ENCODE data around the gene TFR2. TPM values are rescaled to one million over a fixed set of nuclear protein-coding genes. Genes with fewer than 3 reads are reported as not detected.

Gene TFR2
- total and polyA plus RNA-seq, 2 donors (not counting 3 experiments of a cell fraction or from before 2014, with no cell fraction given), result 0.37 to 0.60 TPM

DNA sequence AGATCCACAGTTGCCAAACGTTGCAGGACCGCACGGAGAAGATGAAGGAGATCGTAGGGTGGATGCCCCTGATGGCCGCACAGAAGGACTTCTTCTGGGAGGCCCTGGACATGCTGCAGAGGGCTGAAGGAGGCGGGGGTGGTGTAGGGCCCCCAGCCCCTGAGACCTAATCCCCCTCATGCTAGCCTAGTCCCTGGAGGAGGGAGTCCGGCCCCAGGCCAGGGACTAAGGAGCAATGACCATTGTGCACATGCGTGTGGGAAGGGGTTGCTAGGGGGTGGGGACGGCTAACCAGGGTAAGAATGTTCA lies 40.7 kb downstream of the TFR2 start:
- Histone ChIP-seq H3K4me2 (ENCODE audit: insufficient read depth, low read length) (no peak overlapping the region), H2AFZ (ENCODE audit: low read depth, low read length) (no peak overlapping the region), H3K9me3 (replicated peaks; ENCODE audit: control insufficient read depth, insufficient read depth, low read length) (no peaks in the 10 kb centered on the region), H3K79me2 (ENCODE audit: control insufficient read depth, insufficient read depth, low read length) (no peaks in the 10 kb centered on the region), H3K27ac (ENCODE audit: insufficient read depth, low read depth, low read length) (no peak overlapping the region), H3K4me3 (replicated peaks in 1 of 3; ENCODE audit: insufficient read depth in 1 of 3, low read depth in 1 of 3, low read length in 3 of 3) (no peak overlapping the region), H3K36me3 (ENCODE audit: control insufficient read depth in 2 of 2, extremely low read depth in 1 of 2, insufficient read depth in 2 of 2, low read length in 2 of 2) (no peaks in the 10 kb centered on the region), H3K9ac (replicated peaks; ENCODE audit: extremely low read depth, insufficient read depth, low read length) (no peak overlapping the region), H3K27me3 (ENCODE audit: control insufficient read depth in 2 of 2, insufficient read depth in 2 of 2, low read length in 2 of 2) (peaks cover 0 to 2% of the 10 kb centered on the region in 2 experiments), H3K9me1 (replicated peaks; ENCODE audit: control insufficient read depth, extremely low read depth, insufficient read depth, low read length) (no peaks in the 10 kb centered on the region), H3K4me1 (ENCODE audit: control insufficient read depth, extremely low read depth, insufficient read depth, low read length) (peaks cover 20% of the 10 kb centered on the region), H4K20me1 (replicated peaks; ENCODE audit: control insufficient read depth, extremely low read depth, insufficient read depth, low read length) (no peaks in the 10 kb centered on the region)
- intact Hi-C loops (cut with micrococcal nuclease) (no loop called here), dilution Hi-C loops (cut with MboI; ENCODE audit: extremely low pct_ligation_motif_present, low sequenced_read_pairs) (no loop called here)
- ChIA-PET POLR2A (no interaction called here), CTCF (no interaction called here)
- no peak for FAIRE-seq
- BruUV-seq (replicated peaks), result no TSS peak
- no peak for TF ChIP-seq GATA2 (IDR thresholded peaks at IDR 0.05; ENCODE audit: insufficient read depth, insufficient read length, low read depth, low read length)
- no peak for TF ChIP-seq POLR2A (IDR thresholded peaks at IDR 0.05; ENCODE audit: low read depth, low read length)
- no peak for TF ChIP-seq POLR2AphosphoS5 (IDR thresholded peaks at IDR 0.05; ENCODE audit: insufficient read depth, low read depth, low read length)
- TF ChIP-seq, protein P1, sequence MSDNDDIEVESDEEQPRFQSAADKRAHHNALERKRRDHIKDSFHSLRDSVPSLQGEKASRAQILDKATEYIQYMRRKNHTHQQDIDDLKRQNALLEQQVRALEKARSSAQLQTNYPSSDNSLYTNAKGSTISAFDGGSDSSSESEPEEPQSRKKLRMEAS (IDR thresholded peaks at IDR 0.05; ENCODE audit: insufficient read depth, insufficient read length), result no peak
- no peak for TF ChIP-seq JUN (IDR thresholded peaks at IDR 0.05; ENCODE audit: borderline replicate concordance, insufficient read depth, insufficient read length, low read depth)
- TF ChIP-seq, protein P2, sequence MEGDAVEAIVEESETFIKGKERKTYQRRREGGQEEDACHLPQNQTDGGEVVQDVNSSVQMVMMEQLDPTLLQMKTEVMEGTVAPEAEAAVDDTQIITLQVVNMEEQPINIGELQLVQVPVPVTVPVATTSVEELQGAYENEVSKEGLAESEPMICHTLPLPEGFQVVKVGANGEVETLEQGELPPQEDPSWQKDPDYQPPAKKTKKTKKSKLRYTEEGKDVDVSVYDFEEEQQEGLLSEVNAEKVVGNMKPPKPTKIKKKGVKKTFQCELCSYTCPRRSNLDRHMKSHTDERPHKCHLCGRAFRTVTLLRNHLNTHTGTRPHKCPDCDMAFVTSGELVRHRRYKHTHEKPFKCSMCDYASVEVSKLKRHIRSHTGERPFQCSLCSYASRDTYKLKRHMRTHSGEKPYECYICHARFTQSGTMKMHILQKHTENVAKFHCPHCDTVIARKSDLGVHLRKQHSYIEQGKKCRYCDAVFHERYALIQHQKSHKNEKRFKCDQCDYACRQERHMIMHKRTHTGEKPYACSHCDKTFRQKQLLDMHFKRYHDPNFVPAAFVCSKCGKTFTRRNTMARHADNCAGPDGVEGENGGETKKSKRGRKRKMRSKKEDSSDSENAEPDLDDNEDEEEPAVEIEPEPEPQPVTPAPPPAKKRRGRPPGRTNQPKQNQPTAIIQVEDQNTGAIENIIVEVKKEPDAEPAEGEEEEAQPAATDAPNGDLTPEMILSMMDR (IDR thresholded peaks at IDR 0.05; ENCODE audit: extremely low read depth in 1 of 2, insufficient read depth in 1 of 2, low read depth in 1 of 2, low read length in 2 of 2), result no peak
- TF ChIP-seq EZH2 (IDR thresholded peaks at IDR 0.05; ENCODE audit: borderline replicate concordance, low read depth, low read length, severe bottlenecking), result no peak
- no peak for TF ChIP-seq MYC (IDR thresholded peaks at IDR 0.05; ENCODE audit: low read depth, low read length)
- no peak for TF ChIP-seq FOS (IDR thresholded peaks at IDR 0.05; ENCODE audit: borderline replicate concordance, insufficient read depth, low read length)
- DNase-seq (ENCODE audit: low read depth, low spot score), result no peak
